Measurements from ENCODE around the gene F2RL2.
"Not testable (repeated sequence)": the region's sequence is repeated elsewhere in the genome, so short reads cannot be mapped to it uniquely, and the experiment has no call there.

Gene F2RL2

DNA sequence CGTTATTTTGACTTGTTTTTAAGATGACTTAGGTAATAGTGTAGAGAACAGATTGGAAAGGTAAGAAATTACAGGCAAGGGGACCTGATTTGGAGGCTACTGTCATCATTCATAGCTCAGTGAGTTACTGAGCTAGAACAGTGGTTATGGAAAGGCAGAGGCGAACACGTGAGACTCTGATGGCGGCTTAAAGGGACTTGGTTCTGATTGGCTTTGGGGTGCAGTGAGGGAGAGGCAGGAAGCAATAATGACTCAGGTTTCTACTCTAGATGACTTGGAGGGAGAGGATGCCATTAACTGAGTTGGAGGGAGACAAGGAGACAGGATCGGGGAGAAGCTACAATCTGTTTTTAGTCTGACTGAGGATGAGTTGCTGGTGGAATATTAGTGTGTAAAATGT lies 3.0 kb downstream of the F2RL2 start:
- peak; percentile 22 for DNase-seq

DNA sequence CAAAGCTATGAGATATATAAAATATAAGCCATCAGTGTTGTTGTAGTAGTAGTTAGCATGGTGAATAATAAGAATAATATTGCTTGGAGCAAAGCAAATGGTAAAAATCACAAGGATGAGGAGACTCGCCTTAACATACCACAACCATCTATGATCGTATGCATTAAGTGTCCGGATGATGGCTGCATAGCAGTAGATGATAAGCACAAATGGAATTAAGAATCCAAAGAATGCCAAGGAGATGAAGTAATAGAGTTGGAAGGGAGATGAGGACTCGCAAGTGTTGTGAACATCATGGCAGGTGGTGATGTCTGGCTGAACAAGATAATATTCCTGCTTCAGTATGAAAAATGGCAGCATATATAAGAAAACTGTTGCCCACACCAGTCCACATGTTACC lies 5.5 kb downstream of the F2RL2 start:
- DNase-seq, result no peak

DNA sequence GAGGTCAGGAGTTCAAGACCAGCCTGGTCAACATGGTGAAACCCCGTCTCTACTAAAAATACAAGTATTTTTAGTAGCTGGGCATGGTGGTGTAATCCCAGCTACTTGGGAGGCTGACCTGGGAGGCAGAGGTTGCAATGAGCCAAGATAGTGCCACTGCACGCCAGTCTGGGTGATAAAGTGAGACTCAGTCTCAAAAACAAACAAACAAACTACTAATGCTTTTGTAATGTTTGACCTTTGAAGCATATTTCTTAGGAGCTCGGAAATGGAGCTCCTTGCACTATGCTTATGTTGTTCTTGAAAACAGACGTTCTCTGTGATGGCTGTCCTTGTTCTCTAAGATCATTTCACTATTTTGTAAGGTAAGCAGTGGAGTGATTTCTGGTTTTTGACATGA lies 6.0 kb downstream of the F2RL2 start:
- DNase-seq, result no peak

DNA sequence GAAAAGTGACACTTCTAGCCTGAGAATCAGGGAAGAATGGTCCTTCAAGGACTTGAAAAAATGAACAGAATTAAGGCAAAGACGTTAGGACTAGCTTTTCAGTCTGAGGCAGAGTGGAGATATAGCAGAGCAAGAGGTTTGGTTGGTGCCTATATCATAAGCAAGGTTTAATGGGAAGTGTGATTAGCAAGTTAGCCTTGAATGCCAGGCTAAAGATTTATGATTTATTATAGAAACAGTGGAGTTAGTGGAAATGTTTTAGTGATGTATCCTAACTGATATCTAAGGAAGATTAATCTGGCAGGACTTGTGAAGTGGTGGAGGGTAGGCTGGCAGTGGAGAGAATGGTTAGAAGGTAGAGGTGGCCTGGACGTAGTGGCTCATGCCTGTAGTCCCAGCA lies 7.0 kb downstream of the F2RL2 start:
- no peak for DNase-seq

DNA sequence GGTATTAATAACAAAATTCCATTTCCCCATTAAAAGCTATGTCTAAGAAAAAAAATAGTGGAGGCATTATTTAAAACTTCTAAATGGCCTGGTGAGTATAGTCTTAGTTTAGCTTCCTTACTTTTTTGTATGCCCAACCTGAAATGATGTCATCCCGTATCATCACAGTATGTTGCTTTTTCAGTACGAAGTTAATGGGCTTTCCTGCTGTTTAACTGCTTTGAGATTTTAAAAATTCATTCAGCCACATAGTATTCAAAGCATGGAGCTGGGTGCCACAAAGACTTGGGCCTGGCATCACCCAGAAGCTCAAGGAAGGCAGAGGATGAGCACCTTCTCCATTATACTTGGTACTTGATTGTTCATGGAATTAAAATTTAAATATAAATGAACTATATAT lies 7.4 kb downstream of the F2RL2 start:
- no peak for DNase-seq

DNA sequence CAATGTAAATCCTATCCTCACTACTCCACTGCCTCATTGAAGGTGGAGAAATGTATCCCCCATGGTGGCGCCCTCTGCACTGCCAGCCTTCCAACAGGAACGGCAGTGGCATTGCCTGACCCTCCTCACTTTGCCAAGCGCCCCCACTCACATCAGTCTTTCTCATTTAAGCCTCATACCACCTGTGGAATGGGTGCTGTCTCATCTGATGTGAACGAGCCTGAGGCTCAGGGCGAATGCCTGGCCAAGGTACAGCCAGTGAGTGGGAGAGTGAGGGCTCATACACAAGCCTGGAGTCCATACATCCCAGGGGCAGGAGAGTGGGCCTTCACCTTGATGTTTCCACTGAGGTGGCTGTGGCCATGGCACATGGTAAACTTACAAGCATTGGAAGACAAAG lies 10.3 kb downstream of the F2RL2 start:
- no peak for DNase-seq

DNA sequence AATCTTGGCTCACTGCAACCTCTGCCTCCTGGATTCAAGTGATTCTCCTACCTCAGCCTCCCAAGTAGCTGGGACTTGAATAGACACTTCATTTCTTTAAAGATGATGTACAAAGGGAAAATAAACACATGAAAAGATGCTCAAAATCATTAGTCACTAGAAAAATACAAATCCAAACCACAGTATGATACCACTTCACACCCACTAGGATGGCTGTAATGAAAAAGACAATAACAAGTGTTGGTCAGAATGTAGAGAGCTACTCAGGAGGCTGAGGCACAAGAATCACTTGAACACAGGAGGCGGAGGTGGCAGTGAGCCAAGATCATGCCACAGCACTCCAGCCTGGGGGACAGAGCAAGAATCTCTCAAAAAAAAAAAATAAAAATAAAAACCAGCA lies 13.0 kb downstream of the F2RL2 start:
- no peak for DNase-seq

DNA sequence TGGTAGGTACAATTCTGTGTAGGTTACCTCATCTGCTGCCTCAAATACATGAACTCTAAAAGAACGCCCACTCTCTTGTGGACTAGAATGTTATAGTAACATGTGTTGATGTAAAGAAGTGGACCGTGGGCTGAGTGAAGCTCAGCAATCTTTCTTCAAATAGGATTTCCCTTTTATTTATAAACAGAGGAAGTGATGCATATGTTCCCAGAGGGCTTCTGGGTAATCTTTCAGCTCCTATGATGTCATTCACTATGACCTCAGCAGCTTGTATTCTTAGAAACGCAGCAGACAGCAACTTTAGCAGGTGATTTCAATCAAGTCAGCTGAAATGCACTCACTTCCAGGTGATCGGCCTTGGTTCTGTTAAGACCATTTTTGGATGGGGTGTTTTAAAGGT lies 14.4 kb downstream of the F2RL2 start:
- peak; percentile 18 for DNase-seq

DNA sequence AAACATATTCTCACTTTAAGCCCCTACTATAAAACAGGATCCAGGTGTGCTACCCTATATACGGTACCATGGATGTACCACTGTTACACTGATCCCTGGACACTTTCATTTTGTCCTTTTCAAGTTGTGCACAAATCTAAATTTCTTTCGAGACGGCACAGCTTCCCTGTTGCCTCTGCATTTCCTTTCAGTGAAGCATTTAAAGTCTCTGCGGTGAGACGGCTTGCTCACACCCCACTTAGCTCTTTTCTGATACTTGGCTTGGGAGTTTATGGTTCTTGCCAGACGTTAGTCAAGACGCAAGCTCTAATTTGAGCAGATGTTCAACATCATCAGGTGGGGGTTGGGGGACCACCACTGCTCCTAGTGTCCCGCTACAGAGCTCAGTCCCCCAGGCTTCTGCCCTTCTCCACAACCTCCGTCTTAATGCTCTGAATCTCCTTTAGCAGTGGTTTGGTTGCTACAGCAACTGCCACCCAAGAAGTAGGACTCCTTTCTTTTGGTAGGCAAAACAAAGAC lies 15.8 kb downstream of the F2RL2 start:
- DNase-seq, result no peak

DNA sequence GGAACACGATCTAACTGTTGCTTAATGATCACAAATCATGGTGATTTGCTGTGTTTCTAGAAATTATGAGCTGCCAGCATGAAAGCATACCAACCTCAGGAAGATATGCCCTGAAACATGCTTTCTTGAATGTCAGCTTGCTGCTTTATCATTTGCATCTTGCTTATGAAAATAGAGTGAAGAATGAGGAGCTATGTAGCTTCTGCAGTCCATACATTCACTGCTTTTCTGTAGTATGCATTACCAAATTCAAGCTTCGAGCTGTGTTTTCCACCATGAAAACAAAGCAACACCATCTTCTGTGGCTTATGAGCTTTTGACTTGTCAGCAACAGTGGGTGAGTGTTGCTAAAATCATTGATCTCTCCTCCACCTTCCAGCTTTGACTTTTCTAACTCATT lies 16.5 kb downstream of the F2RL2 start:
- no peak for DNase-seq

DNA sequence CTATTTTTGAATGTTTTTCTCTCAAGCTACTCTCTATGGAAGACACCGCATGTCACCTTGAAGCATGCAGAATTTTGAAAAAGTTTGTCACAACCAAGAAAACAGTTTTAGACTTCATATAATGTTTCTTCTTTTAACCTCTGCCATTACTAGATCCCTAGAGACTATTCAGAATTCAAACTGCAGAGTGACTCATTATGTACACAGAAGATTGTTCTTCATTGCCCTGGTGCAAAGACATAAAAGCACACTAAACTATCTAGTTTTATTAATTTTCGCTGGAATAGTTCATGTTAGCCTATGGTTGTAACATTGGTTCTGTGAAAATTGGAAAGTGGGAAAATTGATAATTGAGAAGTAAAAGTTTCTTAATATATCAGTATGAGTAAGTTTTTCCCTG lies 18.4 kb downstream of the F2RL2 start:
- no peak for DNase-seq

DNA sequence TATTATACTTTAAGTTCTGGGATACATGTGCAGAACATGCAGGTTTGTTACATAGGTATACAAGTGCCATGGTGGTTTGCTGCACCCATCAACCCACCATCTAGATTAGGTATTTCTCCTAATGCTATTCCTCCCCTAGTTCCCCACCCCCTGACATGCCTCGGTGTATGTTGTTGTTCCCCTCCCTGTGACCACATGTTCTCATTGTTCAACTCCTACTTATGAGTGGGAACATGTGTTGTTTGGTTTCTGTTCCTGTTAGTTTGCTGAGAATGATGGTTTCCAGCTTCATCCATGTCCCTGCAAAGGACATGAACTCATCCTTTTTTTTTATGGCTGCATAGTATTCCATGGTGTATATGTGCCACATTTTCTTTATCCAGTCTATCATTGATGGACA lies 19.2 kb downstream of the F2RL2 start:
- DNase-seq, result not testable (repeated sequence)

DNA sequence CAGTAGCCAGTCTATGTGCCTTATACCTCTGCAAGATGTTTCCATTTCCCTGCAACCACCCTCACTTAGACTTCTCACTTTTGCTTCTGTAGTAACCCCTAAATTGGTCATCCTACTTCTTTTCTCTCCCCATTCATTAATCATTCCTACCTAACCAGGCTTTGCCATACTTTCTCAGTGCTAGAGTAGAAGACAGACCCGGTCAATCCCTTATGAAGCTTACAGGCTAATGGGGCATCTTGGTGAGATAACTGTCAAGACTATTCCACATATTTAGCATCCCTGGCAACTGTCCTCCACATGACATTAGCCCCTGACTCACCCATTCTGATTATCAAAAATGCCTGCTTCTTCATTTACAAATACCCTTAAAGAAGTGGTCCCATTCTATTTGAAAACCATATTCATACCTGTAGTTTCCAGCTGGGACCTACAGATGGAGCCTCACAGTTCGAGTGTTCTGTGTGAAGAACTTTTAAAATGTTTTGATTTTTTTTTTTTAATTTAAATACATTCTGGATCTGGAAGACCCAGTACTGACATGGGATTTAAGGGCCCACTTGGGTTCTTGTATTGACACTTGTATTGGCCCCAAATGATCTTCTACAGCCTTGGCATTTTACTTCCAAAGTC lies 21.0 kb downstream of the F2RL2 start:
- DNase-seq, result no peak

DNA sequence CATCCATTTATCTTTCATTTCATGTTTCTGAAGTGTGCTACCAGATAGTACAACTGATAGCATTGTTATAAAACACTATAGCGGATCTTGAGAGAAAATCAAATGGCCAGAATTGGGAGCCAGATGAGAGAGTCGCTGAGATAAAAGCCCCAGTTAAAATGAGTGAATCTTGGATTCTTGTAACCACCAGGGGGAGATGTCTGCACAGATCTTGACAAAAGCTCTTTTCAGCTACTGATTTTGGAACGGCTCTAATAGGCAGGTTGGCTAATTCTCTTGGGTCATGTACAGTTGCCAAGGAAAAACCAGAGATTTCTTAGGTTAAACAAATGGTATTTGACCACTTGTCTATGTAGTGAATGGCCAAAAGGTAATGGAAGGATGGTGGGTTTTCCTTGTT lies 21.7 kb downstream of the F2RL2 start:
- DNase-seq, result peak; percentile 69

DNA sequence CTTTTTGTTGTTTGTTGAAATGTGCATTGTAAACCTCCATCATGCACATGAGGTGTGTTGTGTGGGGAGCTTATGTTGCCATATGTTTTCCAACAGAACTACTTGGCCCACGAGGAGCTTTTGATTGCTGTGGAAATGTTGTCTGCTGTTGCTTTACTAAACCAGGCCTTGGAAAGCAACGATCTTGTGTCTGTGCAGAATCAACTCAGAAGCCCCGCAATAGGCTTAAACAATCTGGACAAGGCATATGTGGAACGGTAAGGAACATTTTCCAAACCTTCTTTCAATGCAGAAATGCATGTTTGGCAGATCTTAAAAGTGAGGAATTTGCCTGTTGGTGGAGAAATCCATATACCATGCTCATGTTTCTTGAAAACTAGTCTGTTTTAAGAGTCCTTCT lies 22.5 kb downstream of the F2RL2 start:
- no peak for DNase-seq

DNA sequence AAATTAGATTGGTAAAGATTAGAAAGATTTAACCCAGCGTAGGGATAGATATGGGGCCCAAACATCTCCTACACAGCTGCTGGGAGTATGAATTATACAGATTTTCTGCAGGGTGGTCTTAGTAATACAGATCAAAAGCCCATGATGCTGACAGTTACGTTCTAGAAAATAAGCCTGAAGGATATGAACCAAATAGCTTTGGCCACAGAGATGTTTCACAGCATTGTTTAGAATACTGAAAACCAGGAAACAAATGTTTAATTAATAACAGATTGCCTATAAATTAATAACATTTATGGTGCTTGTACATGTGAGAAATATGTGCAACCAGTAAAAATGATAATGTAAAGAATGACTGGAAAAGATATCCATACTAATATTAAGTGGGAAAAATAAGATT lies 24.7 kb downstream of the F2RL2 start:
- no peak for DNase-seq

DNA sequence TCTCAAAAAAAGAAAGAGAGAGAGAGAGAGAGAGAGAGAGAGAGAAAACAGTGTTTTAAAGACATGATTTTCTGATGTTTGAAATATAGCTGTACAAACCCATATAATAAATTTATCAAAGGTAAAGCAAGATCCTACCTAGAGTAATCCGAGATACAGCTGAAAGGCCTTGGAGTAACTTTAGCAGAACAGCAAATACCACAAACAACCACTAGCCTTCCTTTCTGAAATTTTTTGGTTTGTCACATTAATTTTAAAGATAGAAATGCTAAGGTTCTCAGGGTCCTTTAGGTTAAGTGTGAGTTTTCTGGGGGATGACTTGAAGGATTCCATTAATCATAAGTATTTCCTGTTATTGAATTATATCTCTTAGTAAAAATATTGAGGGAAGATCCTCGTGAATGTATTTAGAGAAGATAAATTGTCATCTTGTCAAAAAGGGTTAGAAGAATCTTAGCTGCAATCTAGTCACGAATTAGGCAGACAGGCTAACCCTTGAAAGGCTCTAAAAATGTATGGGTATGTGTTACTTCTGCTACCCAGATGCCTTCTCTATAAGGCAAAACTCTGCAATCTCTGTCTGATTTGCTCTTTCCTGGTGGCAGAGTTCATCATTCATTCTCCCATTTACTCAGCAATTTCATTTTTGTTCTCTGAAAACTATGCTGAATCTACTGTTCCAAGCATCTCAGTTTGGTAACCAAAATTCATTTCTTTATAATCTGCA lies 27.3 kb downstream of the F2RL2 start:
- DNase-seq, result no peak

DNA sequence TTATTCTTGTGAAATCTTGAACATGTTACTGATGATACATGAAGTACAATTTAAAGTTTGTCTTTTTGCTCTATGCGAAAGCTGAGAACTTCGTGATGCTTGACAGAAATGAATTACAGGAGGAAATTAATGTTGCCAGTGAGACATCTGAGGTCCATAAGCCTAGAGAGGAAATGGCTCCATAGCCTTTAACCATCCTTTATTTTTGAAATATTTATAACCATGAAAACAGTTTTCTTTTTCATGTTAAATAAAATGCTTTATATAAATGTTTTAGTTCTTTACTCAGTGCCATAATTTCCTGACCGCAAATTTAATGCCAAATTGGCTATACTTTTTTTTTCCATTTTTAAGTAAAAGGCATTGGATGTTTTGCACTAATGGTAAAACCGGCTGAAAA lies 29.1 kb downstream of the F2RL2 start:
- DNase-seq, result no peak

DNA sequence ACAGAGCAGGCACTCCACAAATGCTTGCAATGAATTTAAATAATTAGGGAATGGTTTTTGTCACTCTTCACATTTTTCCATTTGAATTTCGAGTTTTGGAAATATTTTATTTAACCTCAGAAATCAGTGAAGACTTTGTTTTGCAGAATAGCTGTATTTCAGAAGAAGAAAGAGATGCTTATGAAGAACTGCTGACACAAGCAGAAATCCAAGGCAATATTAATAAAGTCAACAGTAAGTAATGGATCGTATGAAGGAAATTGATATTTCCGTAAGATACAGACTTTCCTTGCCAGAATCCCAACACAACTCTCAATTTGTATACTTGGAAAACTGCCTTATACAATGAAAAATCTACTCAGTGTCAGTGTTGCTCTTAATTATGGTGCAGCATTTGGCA lies 30.5 kb downstream of the F2RL2 start:
- DNase-seq, result no peak

DNA sequence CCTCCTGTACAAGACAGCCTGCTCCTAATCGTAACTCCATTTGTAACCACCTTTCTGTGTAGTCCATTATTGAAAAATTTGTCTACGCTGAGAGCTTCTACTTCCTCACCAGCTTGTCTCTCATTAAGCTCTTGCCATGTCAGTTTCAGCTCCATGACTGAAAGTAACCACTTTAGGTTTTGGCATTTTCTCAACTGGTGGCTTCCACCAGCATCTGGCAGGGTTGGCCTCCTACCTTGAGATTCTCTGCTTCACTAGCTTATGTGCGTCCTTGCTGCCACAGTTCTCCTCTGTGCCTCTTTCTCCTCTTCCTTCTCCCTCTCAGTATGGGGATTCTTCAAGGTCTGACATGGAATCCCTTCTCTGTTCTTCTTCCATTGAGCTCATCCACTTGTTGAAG lies 31.8 kb downstream of the F2RL2 start:
- no peak for DNase-seq

DNA sequence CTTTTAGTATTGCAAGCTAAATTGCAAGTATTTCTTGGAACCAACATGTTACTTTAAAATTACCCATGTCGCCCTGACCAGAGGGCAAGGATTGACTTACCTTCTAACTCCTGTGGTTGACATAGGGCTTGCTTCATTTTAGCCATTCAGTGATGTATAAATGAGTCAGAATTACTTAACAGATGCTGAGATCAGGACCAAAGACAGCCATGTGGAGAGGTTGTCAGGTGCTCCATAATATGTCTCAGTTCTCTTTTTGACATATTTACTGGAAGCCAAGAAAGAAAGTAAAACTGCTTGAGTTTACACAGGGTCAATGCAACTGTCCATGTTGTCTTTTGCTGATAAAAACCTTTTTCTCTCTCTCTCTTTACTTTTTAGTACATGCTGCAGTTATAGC lies 33.2 kb downstream of the F2RL2 start:
- peak; percentile 62 for DNase-seq

DNA sequence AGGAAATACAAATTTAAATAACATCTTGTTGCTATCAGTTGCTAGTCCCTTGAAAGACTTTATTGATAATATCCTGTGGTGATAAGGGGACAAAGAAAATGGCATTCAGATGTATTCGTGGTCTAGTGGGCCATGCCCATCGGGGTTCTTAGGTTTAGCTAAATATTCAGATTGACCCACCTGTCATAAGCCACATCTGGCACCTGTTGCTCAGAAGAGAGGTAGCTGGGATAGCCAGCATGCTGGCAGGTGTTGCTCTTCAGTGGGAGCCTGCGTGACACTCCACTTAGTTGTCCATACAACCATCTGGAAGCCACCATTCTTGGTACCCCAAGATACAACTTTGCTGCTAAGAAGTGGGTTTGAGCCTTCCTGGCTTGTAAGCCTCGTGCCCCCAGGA lies 36.7 kb downstream of the F2RL2 start:
- no peak for DNase-seq

DNA sequence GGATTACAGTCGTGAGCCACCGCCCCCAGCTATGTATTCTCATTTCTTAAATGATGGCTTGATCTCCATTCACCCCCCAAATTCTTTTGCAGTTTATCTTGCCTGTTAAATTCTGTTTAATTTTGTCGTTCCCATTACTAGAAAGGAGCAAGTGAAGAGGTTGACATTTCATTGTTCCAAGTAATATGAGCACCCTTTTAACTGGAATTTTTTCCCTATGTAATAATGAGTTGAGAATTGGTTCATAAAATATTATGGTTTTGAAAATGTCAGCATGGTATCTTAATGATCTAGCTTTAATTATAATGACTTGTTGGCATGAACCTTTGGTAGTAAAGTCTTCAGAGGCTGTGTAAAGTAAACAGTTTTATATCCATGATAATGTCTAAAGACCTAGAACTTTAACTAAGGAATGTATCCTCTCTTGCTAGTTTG lies 37.4 kb downstream of the F2RL2 start:
- DNase-seq, result no peak

DNA sequence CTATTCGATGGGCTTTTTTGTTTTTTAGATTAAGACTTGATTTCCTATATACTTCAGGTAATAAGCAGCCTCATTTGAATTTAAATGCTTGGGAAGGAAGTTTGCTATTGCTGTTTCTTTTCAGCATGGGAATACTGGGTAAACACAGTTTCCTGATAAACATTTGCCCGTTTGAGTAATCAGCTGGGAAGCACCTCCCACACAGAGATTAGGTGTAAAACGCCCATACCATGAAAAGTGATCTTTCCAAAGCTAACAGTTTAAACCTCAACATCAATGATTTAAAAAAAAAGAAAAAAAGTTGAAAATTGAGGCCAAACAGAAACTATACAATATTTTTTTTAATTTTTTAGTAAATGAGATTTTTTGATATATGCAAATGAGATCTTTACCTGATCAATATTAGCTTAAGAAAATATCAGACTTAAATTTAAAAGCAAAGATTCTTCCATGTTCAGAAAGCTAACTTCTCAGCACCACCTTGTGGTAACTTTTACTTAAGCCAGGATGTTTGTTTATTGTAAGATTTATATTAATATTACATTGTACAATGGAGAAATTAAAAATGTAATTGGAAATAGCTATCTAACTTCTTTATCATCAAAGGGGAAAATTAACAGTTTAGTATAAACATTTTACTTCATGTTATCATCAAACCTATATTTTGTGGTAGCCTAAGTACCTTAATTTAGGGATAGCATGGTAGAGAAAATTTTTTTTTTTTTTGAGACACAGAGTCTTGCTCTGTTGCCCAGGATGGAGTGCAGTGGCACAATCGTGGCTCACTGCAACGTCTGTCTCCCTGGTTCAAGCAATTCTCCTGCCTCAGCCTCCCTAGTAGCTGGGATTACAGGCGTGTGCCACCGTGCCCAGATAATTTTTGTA lies 39.8 kb downstream of the F2RL2 start:
- no peak for DNase-seq
